OCI-LY1 (cell line): ENCODE data around the gene LSMEM2.
"Not testable (repeated sequence)": the region's sequence is repeated elsewhere in the genome, so short reads cannot be mapped to it uniquely, and the experiment has no call there.

ENCODE experiments used
- H2AFZ ChIP-seq: fragments of 200-600 bp; sonication (generic), shearing (Covaris generic); 2 replicates; pipeline ENCODE4 v1.6.0; 2014; ENCODE audit warnings: antibody characterized with exemption, mild to moderate bottlenecking, low read length
- H3F3A ChIP-seq: fragments of 200-600 bp; sonication (generic), shearing (Covaris generic); 2 replicates; pipeline ENCODE4 v1.6.0; 2014; ENCODE audit warnings: mild to moderate bottlenecking, antibody characterized with exemption, low read length, moderate library complexity; ENCODE audit not compliant: insufficient read depth
- H3K27ac ChIP-seq: fragments of 200-600 bp; sonication (generic); 2 replicates; pipeline ENCODE4 v1.5.1; 2014; ENCODE audit warnings: low read length, mixed run types, mild to moderate bottlenecking, low read depth; ENCODE audit not compliant: poor library complexity, severe bottlenecking
- H3K27me3 ChIP-seq: fragments of 200-600 bp; sonication (generic); 2 replicates; pipeline ENCODE4 v1.6.0; 2014; ENCODE audit warnings: antibody characterized with exemption, mild to moderate bottlenecking, low read length, moderate library complexity; ENCODE audit not compliant: insufficient read depth
- H3K36me3 ChIP-seq: fragments of 200-600 bp; sonication (generic); 2 replicates; pipeline ENCODE4 v1.6.1; 2014; ENCODE audit warnings: mild to moderate bottlenecking, antibody characterized with exemption, low read length, moderate library complexity, mixed read lengths; ENCODE audit not compliant: insufficient read depth
- H3K4me1 ChIP-seq: fragments of 200-600 bp; sonication (generic); 2 replicates; pipeline ENCODE4 v1.5.1; 2014; ENCODE audit warnings: mild to moderate bottlenecking, low read length, moderate library complexity; ENCODE audit not compliant: insufficient read depth, severe bottlenecking
- H3K4me2 ChIP-seq: fragments of 200-600 bp; sonication (generic), shearing (Covaris generic); 2 replicates; pipeline ENCODE4 v1.6.1; 2014; ENCODE audit warnings: low read length
- H3K4me3 ChIP-seq: fragments of 200-600 bp; sonication (generic); 2 replicates; pipeline ENCODE4 v1.5.1; 2014; ENCODE audit warnings: low read length, low read depth, mild to moderate bottlenecking, mixed read lengths; ENCODE audit not compliant: poor library complexity, severe bottlenecking
- H3K79me2 ChIP-seq: fragments of 200-600 bp; shearing (Covaris generic); 2 replicates; pipeline ENCODE4 v1.6.1; 2016; ENCODE audit warnings: mixed run types, low read length, mixed read lengths; ENCODE audit not compliant: insufficient read depth
- H3K9ac ChIP-seq: fragments of 200-600 bp; sonication (generic), shearing (Covaris generic); 2 replicates; pipeline ENCODE4 v1.6.1; 2014; ENCODE audit warnings: mild to moderate bottlenecking, low read length, mixed read lengths
- H3K9me2 ChIP-seq: fragments of 200-600 bp; sonication (generic), shearing (Covaris generic); 2 replicates; pipeline ENCODE4 v1.6.1; 2014; ENCODE audit warnings: low read depth, mild to moderate bottlenecking, low read length, mixed read lengths
- H3K9me3 ChIP-seq: fragments of 200-600 bp; shearing (Covaris generic); 2 replicates; pipeline ENCODE4 v1.6.1; 2014; ENCODE audit warnings: low read length, mixed read lengths
- H4K20me1 ChIP-seq: fragments of 200-600 bp; sonication (generic), shearing (Covaris generic); 2 replicates; pipeline ENCODE4 v1.6.0; 2016; ENCODE audit warnings: mild to moderate bottlenecking, low read length; ENCODE audit not compliant: insufficient read depth
- EZH2 ChIP-seq: fragments of 200-600 bp; sonication (generic), shearing (Covaris generic); IDR thresholded peaks from 2 replicates; pipeline ENCODE4 v1.8.0; 2017; ENCODE audit warnings: borderline replicate concordance, mixed run types, mild to moderate bottlenecking, antibody characterized with exemption, low read length, moderate library complexity, mixed read lengths
- TF ChIP-seq, protein P1 (sequence below): fragments of 200-600 bp; sonication (generic), shearing (Covaris generic); IDR thresholded peaks from 2 replicates; pipeline ENCODE4 v1.5.1; 2017; ENCODE audit warnings: mild to moderate bottlenecking, antibody characterized with exemption, low read length, moderate library complexity, mixed read lengths

LSMEM2 gene

DNA sequence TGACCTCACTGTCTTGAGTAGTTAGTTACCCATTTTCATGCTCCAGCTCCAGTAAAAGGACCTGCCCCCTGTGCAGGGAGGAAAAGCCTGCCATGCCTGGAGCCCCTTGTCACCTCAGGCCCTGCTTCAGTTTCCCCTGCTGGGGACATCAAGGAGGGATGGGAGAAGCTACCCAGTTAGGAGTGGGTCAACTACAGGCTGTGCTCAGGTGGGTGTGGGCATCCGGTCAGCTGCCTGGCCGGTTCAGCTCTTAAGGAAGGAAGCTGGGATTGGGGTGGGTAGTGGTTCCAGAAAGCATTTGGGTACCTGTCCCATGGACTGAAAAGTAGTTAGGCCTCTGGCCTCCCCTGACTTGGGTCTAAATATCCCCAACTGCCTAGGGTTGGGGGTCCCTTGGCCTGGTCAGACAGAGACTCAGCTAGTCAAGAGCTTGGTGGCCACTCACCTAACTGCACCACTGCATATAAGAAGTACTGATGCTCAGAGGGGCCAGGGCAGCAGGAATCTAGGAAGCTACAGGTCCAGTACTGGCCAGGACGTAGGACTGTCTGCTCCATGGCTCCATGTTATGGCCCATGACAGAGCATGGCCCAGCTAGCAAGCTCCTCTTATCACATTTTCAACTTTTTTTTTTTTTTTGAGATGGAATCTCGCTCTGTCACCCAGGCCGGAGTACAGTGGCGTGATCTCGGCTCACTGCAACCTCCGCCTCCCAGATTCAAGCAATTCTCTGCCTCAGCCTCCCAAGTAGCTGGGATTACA lies 549 bp downstream of the LSMEM2 start:
- Histone ChIP-seq H3K4me1 (no peaks in the 10 kb centered on the region), H3K4me3 (no peak overlapping the region), H3K27ac (no peak overlapping the region), H3K9me3 (no peaks in the 10 kb centered on the region), H2AFZ (no peak overlapping the region), H4K20me1 (no peaks in the 10 kb centered on the region), H3K27me3 (no peaks in the 10 kb centered on the region), H3K4me2 (no peak overlapping the region), H3K79me2 (no peaks in the 10 kb centered on the region), H3K9ac (no peak overlapping the region), H3K9me2 (no peaks in the 10 kb centered on the region), H3K36me3 (no peaks in the 10 kb centered on the region), H3F3A (no peaks in the 10 kb centered on the region)
- TF ChIP-seq, protein P1, sequence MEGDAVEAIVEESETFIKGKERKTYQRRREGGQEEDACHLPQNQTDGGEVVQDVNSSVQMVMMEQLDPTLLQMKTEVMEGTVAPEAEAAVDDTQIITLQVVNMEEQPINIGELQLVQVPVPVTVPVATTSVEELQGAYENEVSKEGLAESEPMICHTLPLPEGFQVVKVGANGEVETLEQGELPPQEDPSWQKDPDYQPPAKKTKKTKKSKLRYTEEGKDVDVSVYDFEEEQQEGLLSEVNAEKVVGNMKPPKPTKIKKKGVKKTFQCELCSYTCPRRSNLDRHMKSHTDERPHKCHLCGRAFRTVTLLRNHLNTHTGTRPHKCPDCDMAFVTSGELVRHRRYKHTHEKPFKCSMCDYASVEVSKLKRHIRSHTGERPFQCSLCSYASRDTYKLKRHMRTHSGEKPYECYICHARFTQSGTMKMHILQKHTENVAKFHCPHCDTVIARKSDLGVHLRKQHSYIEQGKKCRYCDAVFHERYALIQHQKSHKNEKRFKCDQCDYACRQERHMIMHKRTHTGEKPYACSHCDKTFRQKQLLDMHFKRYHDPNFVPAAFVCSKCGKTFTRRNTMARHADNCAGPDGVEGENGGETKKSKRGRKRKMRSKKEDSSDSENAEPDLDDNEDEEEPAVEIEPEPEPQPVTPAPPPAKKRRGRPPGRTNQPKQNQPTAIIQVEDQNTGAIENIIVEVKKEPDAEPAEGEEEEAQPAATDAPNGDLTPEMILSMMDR = no peak
- no peak for TF ChIP-seq EZH2

- not testable (repeated sequence) for H3K9ac ChIP-seq, H4K20me1 ChIP-seq, H3K27me3 ChIP-seq, H3K9me2 ChIP-seq, H3K4me2 ChIP-seq, H3K9me3 ChIP-seq, H3K4me1 ChIP-seq, H3K27ac ChIP-seq, H3F3A ChIP-seq, H3K79me2 ChIP-seq, H2AFZ ChIP-seq, H3K4me3 ChIP-seq
- peaks cover 33% of the 10 kb centered on the region for H3K36me3 ChIP-seq
Observed at GRCh38 chr3:50284121-50284520, 5.2 kb downstream of the LSMEM2 start.

DNA sequence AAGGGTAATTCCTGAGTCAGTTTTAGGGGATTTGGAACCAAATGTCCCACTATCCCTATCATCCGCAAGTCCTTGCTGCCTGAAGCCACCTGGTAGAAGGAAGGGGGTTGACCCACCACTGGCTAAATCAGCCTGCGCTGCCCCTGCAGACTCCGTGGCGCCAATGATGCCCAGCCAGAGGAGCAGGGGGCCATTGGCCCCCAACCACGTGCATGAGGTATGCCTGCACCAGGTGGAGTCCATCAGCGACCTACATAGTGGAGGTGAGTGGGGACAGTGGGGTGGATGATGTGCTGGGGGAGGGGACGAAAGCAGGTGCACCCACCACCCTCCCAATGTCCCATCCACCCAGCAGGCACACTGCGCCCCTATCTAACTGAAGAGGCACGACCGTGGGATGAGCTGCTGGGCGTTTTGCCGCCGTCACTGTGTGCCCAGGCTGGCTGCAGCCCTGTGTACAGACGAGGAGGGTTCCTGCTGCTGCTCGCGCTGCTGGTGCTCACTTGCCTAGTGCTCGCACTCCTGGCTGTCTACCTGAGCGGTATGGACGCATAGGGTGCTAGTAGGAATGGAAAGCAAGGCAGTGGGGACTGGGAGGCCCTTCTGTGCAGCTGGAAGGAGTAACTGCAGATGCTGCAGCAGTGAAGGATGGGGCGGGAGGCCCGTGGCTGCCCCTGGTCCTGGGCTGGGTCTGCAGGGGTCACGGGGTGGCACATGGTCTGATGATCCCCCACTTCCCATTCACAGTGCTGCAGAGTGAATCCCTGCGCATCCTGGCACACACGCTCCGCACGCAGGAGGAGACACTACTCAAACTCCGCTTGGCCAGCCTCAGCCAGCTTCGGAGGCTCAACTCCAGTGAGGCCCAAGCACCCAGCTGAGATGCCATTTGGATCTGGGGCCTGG lies 7.7 kb downstream of the LSMEM2 start:
- Histone ChIP-seq H3K27me3 (no peaks in the 10 kb centered on the region), H3F3A (no peaks in the 10 kb centered on the region), H3K9ac (no peak overlapping the region), H4K20me1 (no peaks in the 10 kb centered on the region), H3K4me1 (peaks cover 12% of the 10 kb centered on the region), H3K79me2 (peaks cover 5% of the 10 kb centered on the region), H2AFZ (no peak overlapping the region), H3K4me2 (no peak overlapping the region), H3K27ac (no peak overlapping the region), H3K4me3 (no peak overlapping the region), H3K9me2 (no peaks in the 10 kb centered on the region), H3K9me3 (no peaks in the 10 kb centered on the region), H3K36me3 (peaks cover 50% of the 10 kb centered on the region)
- no peak for TF ChIP-seq EZH2

DNA sequence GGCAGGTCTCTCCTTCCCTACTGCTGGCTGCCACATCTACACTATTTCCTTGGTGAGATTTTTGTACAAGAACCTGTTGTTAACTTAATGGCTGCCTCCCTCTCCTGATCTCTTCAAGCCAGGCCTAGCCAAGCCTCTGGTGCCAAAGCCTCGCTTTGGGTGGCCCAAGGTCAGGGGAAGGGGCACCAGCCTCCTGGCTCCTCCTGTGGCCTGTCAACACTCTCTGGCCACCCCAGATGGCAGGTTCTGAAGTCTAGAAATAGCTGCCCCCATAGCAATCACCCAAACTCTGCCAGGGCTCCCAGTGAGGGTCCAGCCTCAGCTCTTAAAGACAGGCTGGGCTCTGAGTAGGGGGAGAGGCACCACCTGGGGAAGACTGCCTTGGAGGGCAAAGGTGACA lies 8.4 kb downstream of the LSMEM2 start:
- no peak for TF ChIP-seq EZH2
- TF ChIP-seq, protein P1 = no peak
- no peaks in the 10 kb centered on the region for H3F3A ChIP-seq
- no peak overlapping the region for H3K4me2 ChIP-seq
- peaks cover 10% of the 10 kb centered on the region for H3K79me2 ChIP-seq
- H3K9me2 ChIP-seq = no peaks in the 10 kb centered on the region
- H3K9me3 ChIP-seq = no peaks in the 10 kb centered on the region
- no peak overlapping the region for H3K4me3 ChIP-seq
- peaks cover 12% of the 10 kb centered on the region for H3K4me1 ChIP-seq
- no peak overlapping the region for H3K27ac ChIP-seq
- no peak overlapping the region for H2AFZ ChIP-seq
- H3K27me3 ChIP-seq = no peaks in the 10 kb centered on the region
- no peak overlapping the region for H3K9ac ChIP-seq
- no peaks in the 10 kb centered on the region for H4K20me1 ChIP-seq
- H3K36me3 ChIP-seq = peaks cover 50% of the 10 kb centered on the region
